Peyer's patch (tissue), 4 donors: ENCODE results near the gene CA5A. TPM values are rescaled to one million over a fixed set of nuclear protein-coding genes. Genes with fewer than 3 reads are reported as not detected.

Source experiments
- DNase-seq, 3 donors: peaks; one replicate each; pipeline ENCODE4 v3.0.0-alpha.2; 2017 to 2019
- H3K27ac ChIP-seq, 4 donors: fragments of 200-600 bp; sonication (generic); one replicate each; pipeline ENCODE4 v1.5.1; 2016 to 2019
- H3K27me3 ChIP-seq, 2 donors: fragments of 200-600 bp; sonication (generic); one replicate each; pipeline ENCODE4 v1.5.1; 2019
- H3K36me3 ChIP-seq, 3 donors: fragments of 200-600 bp; sonication (generic); one replicate each; pipeline ENCODE4 v1.5.1; 2016 to 2019
- H3K4me1 ChIP-seq, 4 donors: fragments of 200-600 bp; sonication (generic); one replicate each; pipeline ENCODE4 v1.5.1; 2016 to 2019
- H3K4me3 ChIP-seq, 4 donors: fragments of 200-600 bp; sonication (generic); 1 replicate in 3 of 4; 2 replicates in 1 of 4; pipeline ENCODE4 v1.5.1; 2016 to 2019; ENCODE audit warnings: mild to moderate bottlenecking in 1 of 4
- H3K9me3 ChIP-seq, 4 donors: fragments of 200-600 bp; sonication (generic); one replicate each; pipeline ENCODE4 v1.5.1; 2016 to 2019; ENCODE audit warnings: mild to moderate bottlenecking in 1 of 4
- CTCF ChIP-seq, 6 experiments: fragments of 450-650 bp in 4 of 6; fragments of 200-600 bp in 2 of 6; sonication (generic) in 1 of 6; IDR thresholded peaks; one replicate each; pipeline ENCODE4 v1.5.1; 2017 to 2019; ENCODE audit warnings: antibody characterized with exemption in 6 of 6, mild to moderate bottlenecking in 3 of 6, moderate library complexity in 1 of 6
- POLR2A ChIP-seq, 2 donors: fragments of 450-650 bp; IDR thresholded peaks; one replicate each; pipeline ENCODE4 v1.5.1; 2017; ENCODE audit warnings: antibody characterized with exemption in 2 of 2, mild to moderate bottlenecking in 2 of 2, moderate library complexity in 2 of 2
- small RNA-seq, 2 donors: library from RNA; depleted of rRNA; stranded (forward); fragments of <200 nt; gene quantifications; one replicate each; pipeline ENCODE3, GENCODE V24; 2016
- total RNA-seq, 4 donors: library from RNA; depleted of rRNA; stranded (reverse); fragments of >200 nt; gene quantifications; one replicate each; pipeline ENCODE4 v1.1.0, GENCODE V29; 2016

The CA5A gene
- total RNA-seq, 4 donors from 2014 or later, result not detected

- no peaks in the 10 kb centered on the region for H3K9me3 ChIP-seq
- H3K36me3 ChIP-seq, result peaks cover 0 to 25% (median 0%) of the 10 kb centered on the region in 3 donors
- DNase-seq, result no peak
- H3K4me1 ChIP-seq, result peaks cover 0 to 12% (median 0%) of the 10 kb centered on the region in 4 donors
- no peak for TF ChIP-seq CTCF (IDR thresholded peaks at IDR 0.05)
- TF ChIP-seq POLR2A (IDR thresholded peaks at IDR 0.05), result no peak
- H3K27ac ChIP-seq, result no peak overlapping the region
- H3K4me3 ChIP-seq, result no peak overlapping the region
- no peaks in the 10 kb centered on the region for H3K27me3 ChIP-seq
Measured at GRCh38 chr16:87840271-87840978, 95.9 kb downstream of the CA5A start.

GRCh38 chr16:87839542-87840270, 96.6 kb downstream of the CA5A start:
- Histone ChIP-seq H3K4me1 (peaks cover 0 to 12% (median 0%) of the 10 kb centered on the region in 4 donors), H3K4me3 (no peak overlapping the region), H3K27ac (peak overlapping the region in 1 of 4 donors; percentile 8), H3K9me3 (no peaks in the 10 kb centered on the region), H3K36me3 (peaks cover 0 to 25% (median 0%) of the 10 kb centered on the region in 3 donors), H3K27me3 (no peaks in the 10 kb centered on the region)
- DNase-seq, result no peak
- no peak for TF ChIP-seq POLR2A (IDR thresholded peaks at IDR 0.05)
- TF ChIP-seq CTCF (IDR thresholded peaks at IDR 0.05), result no peak

GRCh38 chr16:87838643-87839541, 97.4 kb downstream of the CA5A start:
- Histone ChIP-seq H3K27me3 (no peaks in the 10 kb centered on the region), H3K27ac (peak overlapping the region in 1 of 4 donors; percentile 8), H3K9me3 (no peaks in the 10 kb centered on the region), H3K36me3 (peaks cover 0 to 32% (median 0%) of the 10 kb centered on the region in 3 donors), H3K4me1 (peaks cover 0 to 12% (median 0%) of the 10 kb centered on the region in 4 donors), H3K4me3 (peak overlapping the region in 1 of 4 donors; percentile 3)
- DNase-seq, result peak in 1 of 3 donors; percentile 66
- no peak for TF ChIP-seq POLR2A (IDR thresholded peaks at IDR 0.05)
- TF ChIP-seq CTCF (IDR thresholded peaks at IDR 0.05), result no peak

Small RNAs within 50 kb of the gene (small RNA-seq; reads per million reads assigned to genes)
- 0 reads per million in 2 donors for gene AC127455.1

Other genes starting within 250 kb of the CA5A start
- 100 to 1,000 TPM in 1 of 4 donors, 10 to 100 TPM in 3; 39.4 to 125 (median 63.6) TPM for gene KLHDC4, start 170.5 kb downstream of the CA5A start, total RNA-seq
- 1 to 10 TPM; 3.2 to 4.7 (median 3.9) TPM for gene SLC7A5, start 67.0 kb downstream of the CA5A start, total RNA-seq
- gene BANP, start 14.9 kb upstream of the CA5A start, total RNA-seq, result 100 to 1,000 TPM in 1 of 4 donors, 10 to 100 TPM in 3; 27.6 to 113 (median 42.7) TPM